ENCODE data around the gene CNTN4. TPM values are rescaled to one million over a fixed set of nuclear protein-coding genes. Genes with fewer than 3 reads are reported as not detected.

The CNTN4 gene
- total and polyA plus RNA-seq, 4 donors, result 1.2 to 3.8 (median 2.6) TPM

- DNase-seq (ENCODE audit: low spot score), result no peak
- Histone ChIP-seq H3K27me3 (ENCODE audit: control insufficient read depth in 4 of 4, insufficient read depth in 4 of 4, low read length in 3 of 4) (no peaks in the 10 kb centered on the region), H3K36me3 (ENCODE audit: control insufficient read depth in 4 of 4, insufficient read depth in 3 of 4, low read depth in 1 of 4, low read length in 3 of 4) (no peaks in the 10 kb centered on the region), H3K9me3 (ENCODE audit: control insufficient read depth in 4 of 4, low read length in 3 of 4) (no peaks in the 10 kb centered on the region), H3K4me3 (ENCODE audit: low read depth in 1 of 3, low read length in 3 of 3) (no peak overlapping the region), H3K4me1 (ENCODE audit: control insufficient read depth in 4 of 4, insufficient read depth in 4 of 4, low read length in 3 of 4) (no peaks in the 10 kb centered on the region), H3K9ac (ENCODE audit: low read depth in 1 of 2, low read length in 2 of 2) (no peak overlapping the region), H3K27ac (ENCODE audit: low read depth in 1 of 2, low read length in 2 of 2) (no peak overlapping the region)
- TF ChIP-seq GABPA (IDR thresholded peaks at IDR 0.05 in 1 of 2, conservative IDR thresholded peaks at IDR 0.05 in 1 of 2), result no peak
- WGBS, result 88% methylated on average over 1 of the region's 1 CpG
These were observed 840.0 kb downstream of the CNTN4 start for GRCh38 chr3:2938711-2939110.

- DNase-seq (ENCODE audit: low spot score), result no peak
- Histone ChIP-seq H3K9ac (ENCODE audit: low read depth in 1 of 2, low read length in 2 of 2) (no peak overlapping the region), H3K4me1 (ENCODE audit: control insufficient read depth in 4 of 4, insufficient read depth in 4 of 4, low read length in 3 of 4) (no peaks in the 10 kb centered on the region), H3K4me3 (ENCODE audit: low read depth in 1 of 3, low read length in 3 of 3) (no peak overlapping the region), H3K36me3 (ENCODE audit: control insufficient read depth in 4 of 4, insufficient read depth in 3 of 4, low read depth in 1 of 4, low read length in 3 of 4) (no peaks in the 10 kb centered on the region), H3K27me3 (ENCODE audit: control insufficient read depth in 4 of 4, insufficient read depth in 4 of 4, low read length in 3 of 4) (no peaks in the 10 kb centered on the region), H3K9me3 (ENCODE audit: control insufficient read depth in 4 of 4, low read length in 3 of 4) (no peaks in the 10 kb centered on the region), H3K27ac (ENCODE audit: low read depth in 1 of 2, low read length in 2 of 2) (no peak overlapping the region)
- TF ChIP-seq REST (IDR thresholded peaks at IDR 0.05) (no peak), GABPA (IDR thresholded peaks at IDR 0.05 in 1 of 2, conservative IDR thresholded peaks at IDR 0.05 in 1 of 2) (no peak), ATF3 (IDR thresholded peaks at IDR 0.05) (no peak), EGR1 (IDR thresholded peaks at IDR 0.05; ENCODE audit: low read depth in 2 of 2) (no peak), RXRA (IDR thresholded peaks at IDR 0.05) (no peak), RAD21 (IDR thresholded peaks at IDR 0.05) (no peak), TAF1 (conservative IDR thresholded peaks at IDR 0.05) (no peak)
- TF ChIP-seq, protein P1, sequence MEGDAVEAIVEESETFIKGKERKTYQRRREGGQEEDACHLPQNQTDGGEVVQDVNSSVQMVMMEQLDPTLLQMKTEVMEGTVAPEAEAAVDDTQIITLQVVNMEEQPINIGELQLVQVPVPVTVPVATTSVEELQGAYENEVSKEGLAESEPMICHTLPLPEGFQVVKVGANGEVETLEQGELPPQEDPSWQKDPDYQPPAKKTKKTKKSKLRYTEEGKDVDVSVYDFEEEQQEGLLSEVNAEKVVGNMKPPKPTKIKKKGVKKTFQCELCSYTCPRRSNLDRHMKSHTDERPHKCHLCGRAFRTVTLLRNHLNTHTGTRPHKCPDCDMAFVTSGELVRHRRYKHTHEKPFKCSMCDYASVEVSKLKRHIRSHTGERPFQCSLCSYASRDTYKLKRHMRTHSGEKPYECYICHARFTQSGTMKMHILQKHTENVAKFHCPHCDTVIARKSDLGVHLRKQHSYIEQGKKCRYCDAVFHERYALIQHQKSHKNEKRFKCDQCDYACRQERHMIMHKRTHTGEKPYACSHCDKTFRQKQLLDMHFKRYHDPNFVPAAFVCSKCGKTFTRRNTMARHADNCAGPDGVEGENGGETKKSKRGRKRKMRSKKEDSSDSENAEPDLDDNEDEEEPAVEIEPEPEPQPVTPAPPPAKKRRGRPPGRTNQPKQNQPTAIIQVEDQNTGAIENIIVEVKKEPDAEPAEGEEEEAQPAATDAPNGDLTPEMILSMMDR (IDR thresholded peaks at IDR 0.05; ENCODE audit: low read depth, low read length, missing input control), result no peak
- WGBS, result 95% methylated on average over 2 of the region's 2 CpGs
These were observed 841.4 kb downstream of the CNTN4 start for GRCh38 chr3:2940062-2940461.

DNA sequence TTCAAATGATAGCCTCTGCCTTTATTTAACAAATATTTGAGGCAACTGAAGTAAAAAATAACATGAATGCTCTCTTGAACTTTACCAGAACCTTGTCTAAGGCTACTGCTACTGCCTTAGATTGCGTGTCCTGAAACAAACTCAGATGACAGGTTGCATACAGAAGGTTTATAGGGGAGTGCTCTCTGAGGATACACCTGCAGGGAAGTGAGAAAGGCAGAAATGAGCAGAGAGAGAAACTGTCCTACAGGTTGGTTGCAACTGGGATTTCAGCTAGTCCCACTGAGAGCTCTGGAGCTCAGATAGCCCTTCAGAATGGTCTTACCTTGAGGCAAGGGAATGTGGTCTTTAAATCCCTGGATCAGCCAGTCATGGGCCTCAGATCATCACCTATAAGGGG lies 846.0 kb downstream of the CNTN4 start:
- Histone ChIP-seq H3K4me3 (ENCODE audit: low read depth in 1 of 3, low read length in 3 of 3) (no peak overlapping the region), H3K9me3 (ENCODE audit: control insufficient read depth in 4 of 4, low read length in 3 of 4) (no peaks in the 10 kb centered on the region), H3K36me3 (ENCODE audit: control insufficient read depth in 4 of 4, insufficient read depth in 3 of 4, low read depth in 1 of 4, low read length in 3 of 4) (no peaks in the 10 kb centered on the region), H3K9ac (ENCODE audit: low read depth in 1 of 2, low read length in 2 of 2) (no peak overlapping the region), H3K4me1 (ENCODE audit: control insufficient read depth in 4 of 4, insufficient read depth in 4 of 4, low read length in 3 of 4) (no peaks in the 10 kb centered on the region), H3K27me3 (ENCODE audit: control insufficient read depth in 4 of 4, insufficient read depth in 4 of 4, low read length in 3 of 4) (no peaks in the 10 kb centered on the region), H3K27ac (ENCODE audit: low read depth in 1 of 2, low read length in 2 of 2) (no peak overlapping the region)
- DNase-seq (ENCODE audit: low spot score), result no peak
- TF ChIP-seq, protein P1 (IDR thresholded peaks at IDR 0.05; ENCODE audit: low read depth, low read length, missing input control), result no peak
- TF ChIP-seq RXRA (IDR thresholded peaks at IDR 0.05) (no peak), SP1 (IDR thresholded peaks at IDR 0.05) (no peak), HNF4A (conservative IDR thresholded peaks at IDR 0.05) (no peak), YY1 (IDR thresholded peaks at IDR 0.05) (no peak), TAF1 (conservative IDR thresholded peaks at IDR 0.05) (no peak)
- WGBS, result 88% methylated on average over 1 of the region's 1 CpG

All from liver (tissue), 9 donors.